ENCODE measurements around the gene CCPG1. TPM values are rescaled to one million over a fixed set of nuclear protein-coding genes. Genes with fewer than 3 reads are reported as not detected.
A peak's percentile ranks its signal among the peaks of the same experiment; 100 is the strongest.
"Not testable (repeated sequence)": the region's sequence is repeated elsewhere in the genome, so short reads cannot be mapped to it uniquely, and the experiment has no call there.

CCPG1 gene
- total RNA-seq, 1 donor from 2014 or later = 23.8 TPM

DNA sequence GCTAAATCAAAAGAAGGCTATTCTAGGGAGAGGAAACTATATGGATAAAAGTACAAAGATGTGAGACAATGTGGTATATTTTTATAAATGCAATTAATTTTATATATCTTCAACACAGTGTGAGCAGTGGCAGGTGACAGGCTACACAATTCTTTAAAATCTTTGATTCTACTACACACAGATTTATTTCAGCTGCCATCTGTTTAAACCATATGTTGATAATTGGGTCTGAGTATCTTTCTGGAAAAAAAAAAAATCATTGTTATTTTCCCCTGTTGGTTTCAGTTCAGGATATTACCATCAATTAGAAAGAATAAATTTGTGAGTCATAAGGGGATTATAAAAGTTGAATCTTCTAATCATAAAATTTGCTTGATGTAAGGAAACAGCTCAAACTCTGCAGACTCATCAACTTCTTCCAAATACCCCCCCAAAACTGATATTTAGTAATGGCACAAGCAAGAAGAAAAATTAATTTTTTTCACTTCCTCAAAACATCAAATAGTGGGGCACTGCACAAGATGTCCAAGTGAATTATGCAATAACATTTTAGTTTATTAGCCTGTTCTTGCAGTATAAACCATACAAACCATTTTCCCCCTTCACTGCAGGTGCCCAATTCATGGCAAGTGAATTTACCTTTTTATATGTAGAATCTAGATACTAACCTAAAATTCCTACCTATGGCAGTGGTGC is 12.2 kb upstream of the CCPG1 start:
- DNase-seq (ENCODE audit: low read depth) = no peak
- TF ChIP-seq, protein P1, sequence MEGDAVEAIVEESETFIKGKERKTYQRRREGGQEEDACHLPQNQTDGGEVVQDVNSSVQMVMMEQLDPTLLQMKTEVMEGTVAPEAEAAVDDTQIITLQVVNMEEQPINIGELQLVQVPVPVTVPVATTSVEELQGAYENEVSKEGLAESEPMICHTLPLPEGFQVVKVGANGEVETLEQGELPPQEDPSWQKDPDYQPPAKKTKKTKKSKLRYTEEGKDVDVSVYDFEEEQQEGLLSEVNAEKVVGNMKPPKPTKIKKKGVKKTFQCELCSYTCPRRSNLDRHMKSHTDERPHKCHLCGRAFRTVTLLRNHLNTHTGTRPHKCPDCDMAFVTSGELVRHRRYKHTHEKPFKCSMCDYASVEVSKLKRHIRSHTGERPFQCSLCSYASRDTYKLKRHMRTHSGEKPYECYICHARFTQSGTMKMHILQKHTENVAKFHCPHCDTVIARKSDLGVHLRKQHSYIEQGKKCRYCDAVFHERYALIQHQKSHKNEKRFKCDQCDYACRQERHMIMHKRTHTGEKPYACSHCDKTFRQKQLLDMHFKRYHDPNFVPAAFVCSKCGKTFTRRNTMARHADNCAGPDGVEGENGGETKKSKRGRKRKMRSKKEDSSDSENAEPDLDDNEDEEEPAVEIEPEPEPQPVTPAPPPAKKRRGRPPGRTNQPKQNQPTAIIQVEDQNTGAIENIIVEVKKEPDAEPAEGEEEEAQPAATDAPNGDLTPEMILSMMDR (conservative IDR thresholded peaks at IDR 0.05; ENCODE audit: low read depth, low read length) = no peak
- H3K4me3 ChIP-seq (ENCODE audit: low read depth, low read length) = no peak overlapping the region

DNA sequence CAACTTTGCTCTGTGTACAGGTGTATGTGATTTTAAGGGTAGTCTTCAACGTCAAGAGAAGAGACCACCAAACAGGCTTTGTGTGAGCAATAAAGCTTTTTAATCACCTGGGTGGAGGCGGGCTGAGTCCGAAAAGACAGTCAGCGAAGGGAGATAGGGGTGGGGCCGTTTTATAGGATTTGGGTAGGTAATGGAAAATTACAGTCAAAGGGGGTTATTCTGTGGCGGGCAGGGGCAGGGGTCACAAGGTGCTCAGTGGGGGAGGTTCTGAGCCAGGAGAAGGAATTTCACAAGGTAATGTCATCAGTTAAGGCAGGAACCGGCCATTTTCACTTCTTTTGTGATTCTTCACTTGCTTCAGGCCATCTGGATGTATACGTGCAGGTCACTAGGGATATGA is 9.5 kb upstream of the CCPG1 start:
- H3K4me3 ChIP-seq (ENCODE audit: low read depth, low read length); DNase-seq (ENCODE audit: low read depth): not testable (repeated sequence)

DNA sequence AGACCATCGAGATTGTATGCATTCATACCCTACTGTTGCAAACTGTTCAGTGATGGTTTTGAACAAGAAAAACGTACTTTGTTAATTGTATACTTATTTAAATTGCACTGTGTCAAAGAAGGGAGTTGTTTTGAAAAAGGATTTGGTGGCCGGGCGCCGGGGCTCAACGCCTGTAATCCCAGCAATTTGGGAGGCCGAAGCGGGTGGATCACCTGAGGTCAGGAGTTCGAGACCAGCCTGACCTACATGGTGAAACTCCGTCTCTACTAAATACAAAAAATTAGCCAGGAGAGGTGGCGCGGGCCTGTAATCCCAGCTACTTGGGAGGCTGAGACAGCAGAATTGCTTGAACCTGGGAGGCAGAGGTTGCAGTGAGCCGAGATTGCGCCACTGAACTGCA is 817 bp upstream of the CCPG1 start:
- peak overlapping the region; percentile 96 for H3K4me3 ChIP-seq (ENCODE audit: low read depth, low read length)
- DNase-seq (ENCODE audit: low read depth) = not testable (repeated sequence)

DNA sequence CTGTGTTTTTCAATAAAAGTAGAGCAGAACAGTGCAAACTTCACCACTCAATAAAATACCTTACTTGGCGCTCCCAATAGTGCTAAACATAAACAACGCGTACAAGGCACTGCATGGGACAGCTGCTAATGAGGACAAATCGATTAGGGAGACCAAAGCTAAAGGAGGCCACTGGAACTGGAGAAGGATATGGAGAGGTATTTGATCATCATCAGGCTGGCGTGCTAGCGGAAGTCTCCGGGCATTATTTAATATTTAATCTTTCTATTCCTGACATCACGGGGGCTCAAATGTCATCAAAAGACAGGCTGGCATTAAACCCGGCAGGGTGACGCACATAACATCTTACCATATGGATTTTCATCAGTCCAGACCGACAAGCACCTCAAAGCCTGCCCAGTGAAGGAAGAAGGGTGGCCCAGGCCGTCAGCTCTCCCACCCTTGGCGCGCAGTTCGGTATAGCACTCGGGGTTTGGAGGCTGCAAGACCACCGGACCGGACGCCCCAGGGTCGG is 604 bp downstream of the CCPG1 start:
- peak overlapping the region; percentile 96 for H3K4me3 ChIP-seq (ENCODE audit: low read depth, low read length)
- no peak for DNase-seq (ENCODE audit: low read depth)
- TF ChIP-seq, protein P1 (conservative IDR thresholded peaks at IDR 0.05; ENCODE audit: low read depth, low read length) = no peak

DNA sequence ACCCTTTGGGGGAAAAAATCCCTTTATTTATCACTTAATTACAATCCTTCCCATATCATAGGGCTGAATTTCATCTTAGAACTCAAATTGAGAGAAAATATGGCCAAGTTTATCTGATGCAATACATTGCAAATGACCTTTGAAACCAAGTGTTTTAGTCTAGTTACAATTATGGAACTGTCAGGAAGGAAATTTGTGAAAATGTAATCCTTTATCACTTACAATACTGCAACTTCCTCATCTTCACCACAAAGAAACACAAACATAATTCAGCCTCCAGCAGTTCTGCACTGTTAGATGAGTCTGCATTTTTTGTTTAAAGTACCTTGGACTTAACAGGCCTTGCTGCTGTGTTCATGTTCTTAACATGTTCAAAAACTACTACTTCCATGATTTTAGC is 4.6 kb downstream of the CCPG1 start:
- H3K4me3 ChIP-seq (ENCODE audit: low read depth, low read length) = no peak overlapping the region
- TF ChIP-seq, protein P1 (conservative IDR thresholded peaks at IDR 0.05; ENCODE audit: low read depth, low read length) = no peak
- DNase-seq (ENCODE audit: low read depth) = no peak

DNA sequence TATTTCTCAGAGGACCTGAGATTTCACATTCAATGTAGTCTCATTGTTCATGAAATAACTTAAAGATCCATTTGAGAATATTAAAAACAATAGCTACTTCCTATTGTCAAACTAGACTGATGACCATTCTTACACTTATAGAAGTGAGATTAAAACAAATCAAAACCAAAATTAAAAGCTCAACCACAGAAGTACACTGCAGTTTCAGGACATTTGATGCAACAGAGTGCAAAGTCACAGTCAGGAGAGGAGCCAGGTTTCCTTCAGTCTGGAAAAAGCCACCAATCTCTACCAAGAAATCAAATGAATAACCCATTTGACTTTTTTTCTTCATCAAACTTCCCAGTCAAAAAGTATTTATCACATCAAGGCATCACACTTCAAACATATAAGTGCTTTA is 5.5 kb downstream of the CCPG1 start:
- TF ChIP-seq, protein P1 (conservative IDR thresholded peaks at IDR 0.05; ENCODE audit: low read depth, low read length) = no peak
- H3K4me3 ChIP-seq (ENCODE audit: low read depth, low read length) = no peak overlapping the region
- DNase-seq (ENCODE audit: low read depth) = no peak

DNA sequence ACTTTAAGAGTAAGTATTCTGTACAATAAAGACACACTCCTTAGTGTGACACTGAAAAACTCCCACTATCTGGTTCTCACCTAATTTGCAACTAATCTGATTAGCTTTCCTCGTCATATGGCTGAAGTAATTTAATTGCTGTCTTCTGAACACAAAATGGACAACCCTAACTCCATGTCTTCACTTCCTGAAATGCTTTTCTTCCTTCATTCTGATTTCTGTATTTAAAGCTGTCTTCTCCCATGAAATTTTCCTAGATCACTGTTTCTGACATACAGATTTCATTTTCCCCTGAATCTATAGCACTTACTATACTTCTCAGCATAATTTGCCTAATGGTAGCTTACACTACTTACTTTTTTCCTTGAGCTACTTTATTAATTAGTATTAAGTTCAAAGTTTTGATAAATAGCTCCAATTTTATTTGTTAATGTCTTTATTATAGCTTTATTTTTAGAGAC is 6.3 kb downstream of the CCPG1 start:
- H3K4me3 ChIP-seq (ENCODE audit: low read depth, low read length) = no peak overlapping the region
- TF ChIP-seq, protein P1 (conservative IDR thresholded peaks at IDR 0.05; ENCODE audit: low read depth, low read length) = no peak
- no peak for DNase-seq (ENCODE audit: low read depth)

DNA sequence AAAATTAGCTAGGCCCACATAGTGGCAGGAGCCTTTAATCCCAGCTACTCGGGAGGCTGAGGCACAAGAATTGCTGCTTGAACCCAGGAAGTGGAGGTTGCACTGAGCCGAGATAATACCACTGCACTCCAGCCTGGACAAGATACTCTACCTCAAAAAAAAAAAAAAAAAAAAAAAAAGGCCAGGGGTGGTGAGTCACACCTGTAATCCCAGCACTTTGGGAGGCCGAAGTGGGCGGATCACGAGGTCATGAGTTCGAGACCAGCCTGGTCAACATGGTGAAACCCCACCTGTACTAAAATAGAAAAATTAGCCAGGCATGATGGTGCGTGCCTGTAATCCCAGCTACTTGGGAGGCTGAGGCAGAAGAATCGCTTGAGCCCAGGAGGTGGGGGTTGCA is 8.1 kb downstream of the CCPG1 start:
- DNase-seq (ENCODE audit: low read depth); H3K4me3 ChIP-seq (ENCODE audit: low read depth, low read length): not testable (repeated sequence)
